HepG2 (cell line): ENCODE results near the gene SIGLEC14. TPM values are rescaled to one million over a fixed set of nuclear protein-coding genes. Genes with fewer than 3 reads are reported as not detected.

ENCODE experiments used
- BRD4 ChIP-seq: sonication (generic); formaldehyde crosslinking; IDR thresholded peaks from 2 replicates; pipeline ENCODE4 v1.4.0; 2020; ENCODE audit warnings: missing genetic modification reagents
- EEA1 ChIP-seq: sonication (generic); formaldehyde crosslinking; IDR thresholded peaks from 2 replicates; pipeline ENCODE4 v1.5.1; 2020; ENCODE audit warnings: mild to moderate bottlenecking, missing genetic modification reagents, borderline replicate concordance
- ELF1 ChIP-seq: sonication (generic); formaldehyde crosslinking; IDR thresholded peaks from 2 replicates; pipeline ENCODE4 v1.4.0; 2020; ENCODE audit warnings: missing genetic modification reagents
- GMEB2 ChIP-seq: IDR thresholded peaks from 2 replicates; pipeline ENCODE4 v1.6.1; 2016; ENCODE audit warnings: missing biosample characterization, missing genetic modification reagents, low read depth
- HNRNPK ChIP-seq: fragments of 200-400 bp; formaldehyde crosslinking; IDR thresholded peaks from 2 replicates; pipeline ENCODE4 v1.6.1; 2018; ENCODE audit warnings: low read length, low read depth, moderate library complexity, mild to moderate bottlenecking; ENCODE audit not compliant: poor library complexity, severe bottlenecking
- KAT8 ChIP-seq: IDR thresholded peaks from 2 replicates; pipeline ENCODE4 v1.6.1; 2016; ENCODE audit warnings: missing genetic modification reagents, missing compliant biosample characterization
- MYC ChIP-seq: sonication (generic); formaldehyde crosslinking; IDR thresholded peaks from 2 replicates; pipeline ENCODE4 v1.9.0; 2021; ENCODE audit warnings: missing genetic modification reagents, borderline replicate concordance
- NAIF1 ChIP-seq: sonication (generic); formaldehyde crosslinking; IDR thresholded peaks from 2 replicates; pipeline ENCODE4 v1.5.0; 2020; ENCODE audit warnings: mild to moderate bottlenecking, missing genetic modification reagents, borderline replicate concordance
- NR3C1 ChIP-seq: sonication (generic); formaldehyde crosslinking; IDR thresholded peaks from 2 replicates; pipeline ENCODE4 v1.4.0; 2020; ENCODE audit warnings: missing genetic modification reagents
- PCBP1 ChIP-seq: fragments of 200-400 bp; formaldehyde crosslinking; IDR thresholded peaks from 2 replicates; pipeline ENCODE4 v1.6.1; 2017; ENCODE audit warnings: mild to moderate bottlenecking, low read depth, low read length, borderline replicate concordance
- RARG ChIP-seq: sonication (generic); formaldehyde crosslinking; IDR thresholded peaks from 2 replicates; pipeline ENCODE4 v1.4.0; 2020; ENCODE audit warnings: low read depth, mild to moderate bottlenecking, missing genetic modification reagents
- SMARCC2 ChIP-seq: fragments of 450-650 bp; IDR thresholded peaks from 2 replicates; pipeline ENCODE4 v1.6.1; 2017; ENCODE audit warnings: antibody characterized with exemption, mild to moderate bottlenecking
- TEAD3 ChIP-seq: optimal IDR thresholded peaks from 2 replicates; pipeline ENCODE3; 2016; ENCODE audit warnings: borderline replicate concordance
- ZBTB14 ChIP-seq: sonication (generic); formaldehyde crosslinking; IDR thresholded peaks from 2 replicates; pipeline ENCODE4 v1.4.0; 2020; ENCODE audit warnings: missing genetic modification reagents
- ZNF143 ChIP-seq: sonication (generic); formaldehyde crosslinking; IDR thresholded peaks from 2 replicates; pipeline ENCODE4 v1.4.0; 2020; ENCODE audit warnings: missing genetic modification reagents
- ZNF232 ChIP-seq: sonication (generic); formaldehyde crosslinking; IDR thresholded peaks from 2 replicates; pipeline ENCODE4 v1.4.0; 2020; ENCODE audit warnings: missing genetic modification reagents, borderline replicate concordance
- ZNF24 ChIP-seq: fragments of 450-650 bp; IDR thresholded peaks from 2 replicates; pipeline ENCODE4 v1.6.1; 2017; ENCODE audit warnings: antibody characterized with exemption, mild to moderate bottlenecking
- ZNF251 ChIP-seq: sonication (generic); formaldehyde crosslinking; IDR thresholded peaks from 2 replicates; pipeline ENCODE4 v1.9.0; 2021; ENCODE audit warnings: mild to moderate bottlenecking, missing genetic modification reagents
- ZNF274 ChIP-seq: sonication (generic); formaldehyde crosslinking; IDR thresholded peaks from 2 replicates; pipeline ENCODE4 v1.5.1; 2020; ENCODE audit warnings: mild to moderate bottlenecking, missing genetic modification reagents
- ZNF326 ChIP-seq: sonication (generic); formaldehyde crosslinking; IDR thresholded peaks from 2 replicates; pipeline ENCODE4 v1.4.0; 2020; ENCODE audit warnings: missing genetic modification reagents, borderline replicate concordance
- ZNF513 ChIP-seq: sonication (generic); formaldehyde crosslinking; conservative IDR thresholded peaks from 2 replicates; pipeline ENCODE4 v1.5.0; 2020; ENCODE audit warnings: missing genetic modification reagents
- ZNF572 ChIP-seq: sonication (generic); formaldehyde crosslinking; IDR thresholded peaks from 2 replicates; pipeline ENCODE4 v1.5.1; 2020; ENCODE audit warnings: mild to moderate bottlenecking, missing genetic modification reagents
- ZNF891 ChIP-seq: sonication (generic); formaldehyde crosslinking; IDR thresholded peaks from 2 replicates; pipeline ENCODE4 v1.5.0; 2020; ENCODE audit warnings: mild to moderate bottlenecking, missing genetic modification reagents
- polyA plus RNA-seq, 8 experiments: library from polyadenylated mRNA; depleted of rRNA in 3 of 8; stranded (reverse) in 7 of 8; unstranded in 1 of 8; fragments of >200 nt; fragmentation: Illumina TruSeq in 4 of 8; extraction: Trizol in 4 of 8; gene quantifications; 2 replicates each; pipeline versions ENCODE4 v1.2.1 to v1.2.3, GENCODE V29; 2011 to 2016; ENCODE audit warnings: low read depth in 4 of 8, missing spikeins in 1 of 8, mixed read lengths in 1 of 8; ENCODE audit not compliant: insufficient read depth in 1 of 8
- total RNA-seq, 5 experiments: library from RNA; depleted of rRNA; stranded (reverse); fragments of >200 nt; fragmentation: Illumina TruSeq; extraction: Trizol; gene quantifications; 2 replicates each; pipeline ENCODE4 v1.2.3, GENCODE V29; 2016; ENCODE audit warnings: low read depth in 1 of 5

SIGLEC14 gene
- total and polyA plus RNA-seq, 2 of the 13 experiments (the other 11 are each of a cell fraction or from before 2014, with no cell fraction given), result 0.05 to 0.09 TPM

- TF ChIP-seq ZNF143 (CRISPR knock-in tag) (peak; percentile 95), TEAD3 (CRISPR knock-in tag) (peak; percentile 45), ZNF572 (no peak), ZNF513 (CRISPR knock-in tag) (no peak), NAIF1 (CRISPR knock-in tag) (peak; percentile 99), ZNF232 (CRISPR knock-in tag) (no peak), NR3C1 (CRISPR knock-in tag) (no peak), HNRNPK (no peak), KAT8 (CRISPR knock-in tag) (0 out of 2 replicates have a peak, but pooled peaks have one; percentile 50), GMEB2 (CRISPR knock-in tag) (peak; percentile 82), ZNF251 (no peak), SMARCC2 (no peak), ZNF274 (no peak), PCBP1 (no peak), ZNF326 (CRISPR knock-in tag) (no peak), ELF1 (CRISPR knock-in tag) (peak; percentile 78), ZBTB14 (CRISPR knock-in tag) (no peak), ZNF24 (no peak), BRD4 (CRISPR knock-in tag) (no peak), ZNF891 (CRISPR knock-in tag) (no peak), MYC (CRISPR knock-in tag) (no peak), RARG (CRISPR knock-in tag) (no peak), EEA1 (CRISPR knock-in tag) (no peak)
These were observed 52.5 kb downstream of the SIGLEC14 start (continued) for GRCh38 chr19:51593969-51594773.
